HG03457 (cell line): ENCODE data around the gene MYH10.

ENCODE experiments used
- ATAC-seq: cut with Tn5 transposase; IDR thresholded peaks from one replicate; pipeline ENCODE4 v1.9.1; 2021; ENCODE audit warnings: moderate number of reproducible peaks; ENCODE audit not compliant: unreplicated experiment

Gene MYH10

GRCh38 chr17:8477715-8478441, 152.6 kb downstream of the MYH10 start:
- no peak for ATAC-seq

GRCh38 chr17:8477171-8477570, 153.4 kb downstream of the MYH10 start:
- no peak for ATAC-seq

- ATAC-seq = no peak
Observed at GRCh38 chr17:8476741-8477140, 153.8 kb downstream of the MYH10 start.

GRCh38 chr17:8475781-8476180, 154.7 kb downstream of the MYH10 start:
- no peak for ATAC-seq

GRCh38 chr17:8475227-8475626, 155.3 kb downstream of the MYH10 start:
- no peak for ATAC-seq

GRCh38 chr17:8474826-8475225, 155.7 kb downstream of the MYH10 start:
- no peak for ATAC-seq

GRCh38 chr17:8473451-8474192, 156.9 kb downstream of the MYH10 start:
- no peak for ATAC-seq

- ATAC-seq = no peak
Observed at GRCh38 chr17:8472663-8473062, 157.9 kb downstream of the MYH10 start.

- no peak for ATAC-seq
Observed at GRCh38 chr17:8470447-8471047, 160.0 kb downstream of the MYH10 start.

- no peak for ATAC-seq
Observed at GRCh38 chr17:8469964-8470363, 160.6 kb downstream of the MYH10 start.

GRCh38 chr17:8468980-8469379, 161.5 kb downstream of the MYH10 start:
- ATAC-seq = no peak

- no peak for ATAC-seq
Observed at GRCh38 chr17:8468127-8468526, 162.4 kb downstream of the MYH10 start.

- ATAC-seq = no peak
Observed at GRCh38 chr17:8467527-8467926, 163.0 kb downstream of the MYH10 start.

- no peak for ATAC-seq
Observed at GRCh38 chr17:8466873-8467272, 163.7 kb downstream of the MYH10 start.

- ATAC-seq = no peak
Observed at GRCh38 chr17:8466456-8466855, 164.1 kb downstream of the MYH10 start.

GRCh38 chr17:8465759-8466158, 164.8 kb downstream of the MYH10 start:
- no peak for ATAC-seq

- ATAC-seq = no peak
Observed at GRCh38 chr17:8465356-8465755, 165.2 kb downstream of the MYH10 start.

- no peak for ATAC-seq
Observed at GRCh38 chr17:8464941-8465340, 165.6 kb downstream of the MYH10 start.

- ATAC-seq = no peak
Observed at GRCh38 chr17:8463099-8463498, 167.4 kb downstream of the MYH10 start.

GRCh38 chr17:8462564-8462963, 168.0 kb downstream of the MYH10 start:
- no peak for ATAC-seq

- ATAC-seq = no peak
Observed at GRCh38 chr17:8459831-8460230, 170.7 kb downstream of the MYH10 start.

GRCh38 chr17:8459107-8459506, 171.4 kb downstream of the MYH10 start:
- ATAC-seq = no peak
